Measurements from ENCODE around the gene ADGRV1.

ADGRV1 gene

DNA sequence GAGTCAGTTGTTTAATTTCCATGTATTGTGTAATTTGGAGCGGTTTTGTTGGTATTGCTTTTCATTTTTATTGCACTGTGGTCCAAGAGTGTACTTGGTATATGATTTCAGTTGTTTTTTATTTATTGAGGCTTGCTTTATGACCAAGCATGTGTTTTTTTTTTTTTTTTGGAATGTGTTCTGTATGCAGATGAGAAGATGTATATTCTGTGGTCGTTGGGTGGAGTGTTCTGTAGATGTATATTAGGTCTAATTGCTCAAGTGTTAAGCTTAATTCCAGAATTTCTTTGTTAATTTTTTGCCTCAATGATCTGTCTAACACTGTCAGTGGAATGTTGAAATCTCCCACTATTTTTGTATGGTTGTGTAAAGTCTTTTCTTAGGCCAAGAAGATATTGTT lies 23.4 kb downstream of the ADGRV1 start:
- Histone ChIP-seq H3K4me3 (ENCODE audit: insufficient read depth, low read length, poor library complexity, severe bottlenecking) (no peak overlapping the region), H3F3A (ENCODE audit: insufficient read depth) (no peaks in the 10 kb centered on the region), H2AFZ (ENCODE audit: low read depth, low read length, severe bottlenecking) (no peak overlapping the region), H3K79me2 (ENCODE audit: insufficient read depth, low read length) (no peaks in the 10 kb centered on the region), H4K20me1 (ENCODE audit: low read depth, low read length) (no peaks in the 10 kb centered on the region), H3K36me3 (ENCODE audit: low read length) (no peaks in the 10 kb centered on the region), H3K9ac (ENCODE audit: low read length) (no peak overlapping the region), H3K9me2 (replicated peaks; ENCODE audit: insufficient read depth, low read length) (no peaks in the 10 kb centered on the region), H3K27me3 (ENCODE audit: low read length) (no peaks in the 10 kb centered on the region), H3K9me3 (ENCODE audit: insufficient read depth, low read length) (no peaks in the 10 kb centered on the region), H3K27ac (ENCODE audit: low read depth, low read length) (no peak overlapping the region), H3K4me2 (ENCODE audit: low read depth, low read length, poor library complexity, severe bottlenecking) (no peak overlapping the region)
- no peak for TF ChIP-seq EZH2phosphoT487 (conservative IDR thresholded peaks at IDR 0.05; ENCODE audit: low read length)
- no peak for TF ChIP-seq CTCF (IDR thresholded peaks at IDR 0.05; ENCODE audit: insufficient read depth, low read length, poor library complexity, severe bottlenecking)

DNA sequence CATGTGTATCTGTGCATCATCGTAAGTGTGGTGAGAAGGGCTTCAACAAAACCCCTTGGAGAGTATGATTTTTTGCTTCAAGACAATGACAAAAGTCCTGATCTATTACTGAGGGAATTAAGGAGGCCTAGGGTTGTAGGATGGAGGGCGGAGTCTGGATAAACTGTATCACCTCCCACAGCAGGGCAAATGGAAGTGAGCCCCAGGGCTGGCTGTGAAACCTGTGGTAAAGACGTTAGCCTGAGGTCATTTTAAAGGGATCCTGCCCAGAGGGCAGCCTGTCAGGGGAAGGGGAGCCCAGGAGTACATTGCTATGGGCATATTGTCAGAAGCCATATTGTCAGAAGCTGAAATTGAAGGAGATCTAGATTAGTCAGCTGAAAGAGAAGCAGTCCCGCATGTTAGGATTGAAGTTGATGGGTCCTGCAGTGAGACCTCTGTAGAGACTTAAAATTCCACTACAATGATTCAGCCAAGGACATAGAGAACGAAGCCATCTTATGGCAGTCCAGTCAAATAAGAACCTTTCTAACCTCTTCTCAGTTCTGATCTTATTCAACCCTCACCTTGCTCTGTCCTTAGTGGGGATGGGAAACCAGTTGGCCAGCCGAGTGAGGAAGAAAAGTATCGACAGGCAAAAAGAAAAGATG lies 26.9 kb downstream of the ADGRV1 start:
- Histone ChIP-seq H3F3A (ENCODE audit: insufficient read depth) (no peaks in the 10 kb centered on the region), H3K4me2 (ENCODE audit: low read depth, low read length, poor library complexity, severe bottlenecking) (no peak overlapping the region), H3K36me3 (ENCODE audit: low read length) (no peaks in the 10 kb centered on the region), H3K9ac (ENCODE audit: low read length) (no peak overlapping the region), H2AFZ (ENCODE audit: low read depth, low read length, severe bottlenecking) (no peak overlapping the region), H3K9me3 (ENCODE audit: insufficient read depth, low read length) (no peaks in the 10 kb centered on the region), H3K79me2 (ENCODE audit: insufficient read depth, low read length) (no peaks in the 10 kb centered on the region), H3K9me2 (replicated peaks; ENCODE audit: insufficient read depth, low read length) (no peaks in the 10 kb centered on the region), H3K4me3 (ENCODE audit: insufficient read depth, low read length, poor library complexity, severe bottlenecking) (no peak overlapping the region), H3K27ac (ENCODE audit: low read depth, low read length) (no peak overlapping the region), H3K27me3 (ENCODE audit: low read length) (no peaks in the 10 kb centered on the region), H4K20me1 (ENCODE audit: low read depth, low read length) (no peaks in the 10 kb centered on the region)
- TF ChIP-seq CTCF (IDR thresholded peaks at IDR 0.05; ENCODE audit: insufficient read depth, low read length, poor library complexity, severe bottlenecking) (no peak), EZH2phosphoT487 (conservative IDR thresholded peaks at IDR 0.05; ENCODE audit: low read length) (no peak)

DNA sequence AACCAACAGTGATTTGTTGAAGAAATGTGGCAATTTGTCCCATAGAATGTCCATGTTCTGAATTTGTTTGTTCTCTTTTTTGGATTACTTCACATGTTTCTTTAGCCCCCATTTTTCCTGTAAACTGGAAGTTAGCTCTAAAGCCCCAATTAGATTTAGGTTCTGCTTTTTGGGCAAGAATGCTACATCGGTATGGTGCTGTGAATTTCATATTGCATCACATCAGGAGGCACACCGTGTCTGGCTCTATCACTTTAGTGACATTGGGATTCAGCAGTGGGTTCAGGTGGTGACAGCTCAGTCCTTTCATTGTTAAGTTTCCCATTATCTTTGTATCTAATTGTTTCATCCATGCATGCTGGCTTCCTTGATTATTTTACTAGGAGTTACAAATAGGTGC lies 27.9 kb downstream of the ADGRV1 start:
- H3K27me3 ChIP-seq (ENCODE audit: low read length) = no peaks in the 10 kb centered on the region
- H4K20me1 ChIP-seq (ENCODE audit: low read depth, low read length) = no peaks in the 10 kb centered on the region
- no peak overlapping the region for H3K4me3 ChIP-seq (ENCODE audit: insufficient read depth, low read length, poor library complexity, severe bottlenecking)
- H3K9ac ChIP-seq (ENCODE audit: low read length) = no peak overlapping the region
- no peaks in the 10 kb centered on the region for H3K9me2 ChIP-seq (replicated peaks; ENCODE audit: insufficient read depth, low read length)
- H3K9me3 ChIP-seq (ENCODE audit: insufficient read depth, low read length) = no peaks in the 10 kb centered on the region
- no peak overlapping the region for H2AFZ ChIP-seq (ENCODE audit: low read depth, low read length, severe bottlenecking)
- no peaks in the 10 kb centered on the region for H3K79me2 ChIP-seq (ENCODE audit: insufficient read depth, low read length)
- H3K27ac ChIP-seq (ENCODE audit: low read depth, low read length) = no peak overlapping the region
- no peaks in the 10 kb centered on the region for H3F3A ChIP-seq (ENCODE audit: insufficient read depth)
- H3K36me3 ChIP-seq (ENCODE audit: low read length) = no peaks in the 10 kb centered on the region
- H3K4me2 ChIP-seq (ENCODE audit: low read depth, low read length, poor library complexity, severe bottlenecking) = no peak overlapping the region
- no peak for TF ChIP-seq CTCF (IDR thresholded peaks at IDR 0.05; ENCODE audit: insufficient read depth, low read length, poor library complexity, severe bottlenecking)
- no peak for TF ChIP-seq EZH2phosphoT487 (conservative IDR thresholded peaks at IDR 0.05; ENCODE audit: low read length)

All from SU-DHL-6 (cell line).